Keratinocyte (primary cell): ENCODE measurements around the gene GPR173. TPM values are rescaled to one million over a fixed set of nuclear protein-coding genes. Genes with fewer than 3 reads are reported as not detected.

ENCODE experiments used
- DNase-seq: peaks from one replicate; pipeline ENCODE4 v3.0.0-alpha.2; 2011; ENCODE audit warnings: low read depth, missing footprints, low spot score
- FAIRE-seq: peaks from 2 replicates; lab custom pipeline; 2011; peaks lifted over from hg19 to GRCh38; lab: Jason Lieb, UNC
- H2AFZ ChIP-seq: 2 replicates; pipeline ENCODE4 v1.6.0; 2012; ENCODE audit warnings: low read length, control low read depth, inconsistent platforms; ENCODE audit not compliant: control insufficient read depth
- H3K27ac ChIP-seq: 2 replicates; pipeline ENCODE4 v1.5.1; 2011; ENCODE audit warnings: low read length; ENCODE audit not compliant: control insufficient read depth, insufficient read depth
- H3K27me3 ChIP-seq: 3 replicates; pipeline ENCODE4 v1.6.0; 2011; ENCODE audit warnings: low read length; ENCODE audit not compliant: control insufficient read depth, insufficient read depth; ENCODE audit errors: extremely low read depth
- H3K36me3 ChIP-seq, 2 experiments: 2 replicates in 1 of 2; 3 replicates in 1 of 2; pipeline ENCODE4 v1.5.1; 2011; ENCODE audit warnings: low read length in 2 of 2, mild to moderate bottlenecking in 1 of 2; ENCODE audit not compliant: control insufficient read depth in 2 of 2, insufficient read depth in 2 of 2; ENCODE audit errors: extremely low read depth in 1 of 2
- H3K4me1 ChIP-seq: 3 replicates; pipeline ENCODE4 v1.5.1; 2011; ENCODE audit warnings: low read length; ENCODE audit not compliant: control insufficient read depth, insufficient read depth; ENCODE audit errors: extremely low read depth
- H3K4me2 ChIP-seq: 3 replicates; pipeline ENCODE4 v1.6.0; 2011; ENCODE audit warnings: low read depth, low read length; ENCODE audit not compliant: control insufficient read depth, insufficient read depth; ENCODE audit errors: extremely low read depth
- H3K4me3 ChIP-seq, 3 experiments: fragments of 200-600 bp in 1 of 3; sonication (generic) in 1 of 3; 2 replicates in 2 of 3; 3 replicates in 1 of 3; pipeline ENCODE4 v1.5.1; 2011 to 2016; ENCODE audit warnings: low read length in 3 of 3, mild to moderate bottlenecking in 3 of 3, control low read depth in 2 of 3, inconsistent platforms in 1 of 3, low read depth in 1 of 3, mixed read lengths in 1 of 3, mixed run types in 1 of 3, moderate library complexity in 1 of 3; ENCODE audit not compliant: control insufficient read depth in 2 of 3, insufficient read depth in 2 of 3; ENCODE audit errors: extremely low read depth in 1 of 3
- H3K79me2 ChIP-seq: 2 replicates; pipeline ENCODE4 v1.6.0; 2012; ENCODE audit warnings: low read length; ENCODE audit not compliant: control insufficient read depth, insufficient read depth
- H3K9ac ChIP-seq: 3 replicates; pipeline ENCODE4 v1.6.0; 2011; ENCODE audit warnings: low read length; ENCODE audit not compliant: control insufficient read depth, insufficient read depth; ENCODE audit errors: extremely low read depth
- H3K9me1 ChIP-seq: 3 replicates; pipeline ENCODE4 v1.6.0; 2011; ENCODE audit warnings: low read length; ENCODE audit not compliant: control insufficient read depth, insufficient read depth; ENCODE audit errors: extremely low read depth
- H3K9me3 ChIP-seq: 2 replicates; pipeline ENCODE4 v1.5.1; 2012; ENCODE audit warnings: low read depth, low read length; ENCODE audit not compliant: control insufficient read depth
- H4K20me1 ChIP-seq: 3 replicates; pipeline ENCODE4 v1.6.0; 2011; ENCODE audit warnings: low read length; ENCODE audit not compliant: control insufficient read depth, insufficient read depth; ENCODE audit errors: extremely low read depth
- EZH2 ChIP-seq: IDR thresholded peaks from one replicate; pipeline ENCODE4 v1.6.1; 2012; ENCODE audit warnings: inconsistent platforms, mild to moderate bottlenecking, low read length, moderate library complexity
- dilution Hi-C: fragments of 300-500 bp; cut with MboI; formaldehyde crosslinking; loops from one replicate; pipeline ENCODE4 v1.7.0; 2020; ENCODE audit warnings: low sequenced_read_pairs; ENCODE audit not compliant: extremely low pct_ligation_motif_present
- polyA plus RNA-seq, 5 experiments: library from polyadenylated mRNA; depleted of rRNA in 3 of 5; stranded (reverse) in 3 of 5; stranded (forward) in 1 of 5; unstranded in 1 of 5; fragments of >200 nt; gene quantifications; 1 replicate in 1 of 5; 2 replicates in 3 of 5; 3 replicates in 1 of 5; pipeline versions ENCODE4 v1.2.1 to v1.2.3, GENCODE V29; 2011 to 2012; ENCODE audit warnings: missing spikeins in 2 of 5, low read depth in 1 of 5, low replicate concordance in 1 of 5
- TF ChIP-seq, protein P1 (sequence below), 3 experiments: IDR thresholded peaks in 1 of 3; conservative IDR thresholded peaks in 1 of 3; optimal IDR thresholded peaks in 1 of 3; 2 replicates in 2 of 3; 3 replicates in 1 of 3; pipeline versions ENCODE3 to v1.5.1; 2011; ENCODE audit warnings: low read length in 3 of 3, mild to moderate bottlenecking in 3 of 3, moderate library complexity in 2 of 3, control low read depth in 1 of 3, inconsistent platforms in 1 of 3; ENCODE audit not compliant: insufficient read depth in 2 of 3; ENCODE audit errors: extremely low read depth in 1 of 3

GPR173 gene
- polyA plus RNA-seq, 1 donor (not counting 4 experiments of a cell fraction or from before 2014, with no cell fraction given), result 0.08 TPM

DNA sequence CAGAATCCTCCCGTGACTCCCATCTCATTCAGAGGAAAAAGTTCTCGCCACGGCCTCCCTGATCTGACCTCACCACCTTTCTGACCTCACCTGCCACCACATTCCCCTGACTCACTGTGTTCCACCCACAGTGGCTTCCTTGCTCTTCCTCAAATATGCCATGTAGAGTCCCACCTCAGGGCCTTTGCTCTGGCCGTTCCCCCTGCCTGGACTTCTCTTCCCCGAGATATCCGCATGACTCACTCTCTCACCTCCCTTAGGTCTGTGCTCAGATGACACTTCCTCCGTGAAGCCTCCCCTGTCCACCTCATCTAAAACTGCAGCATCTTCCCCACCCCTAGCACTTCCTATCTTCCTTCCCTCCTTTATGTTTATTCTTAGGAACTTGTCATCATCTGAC is 26.4 kb downstream of the GPR173 start:
- Histone ChIP-seq H3K79me2 (no peaks in the 10 kb centered on the region), H4K20me1 (no peaks in the 10 kb centered on the region), H3K4me2 (no peak overlapping the region), H3K27me3 (no peaks in the 10 kb centered on the region), H2AFZ (no peak overlapping the region), H3K9me1 (no peaks in the 10 kb centered on the region), H3K4me1 (no peaks in the 10 kb centered on the region), H3K36me3 (no peaks in the 10 kb centered on the region), H3K27ac (no peak overlapping the region), H3K9ac (no peak overlapping the region), H3K9me3 (no peaks in the 10 kb centered on the region), H3K4me3 (no peak overlapping the region)
- TF ChIP-seq, protein P1, sequence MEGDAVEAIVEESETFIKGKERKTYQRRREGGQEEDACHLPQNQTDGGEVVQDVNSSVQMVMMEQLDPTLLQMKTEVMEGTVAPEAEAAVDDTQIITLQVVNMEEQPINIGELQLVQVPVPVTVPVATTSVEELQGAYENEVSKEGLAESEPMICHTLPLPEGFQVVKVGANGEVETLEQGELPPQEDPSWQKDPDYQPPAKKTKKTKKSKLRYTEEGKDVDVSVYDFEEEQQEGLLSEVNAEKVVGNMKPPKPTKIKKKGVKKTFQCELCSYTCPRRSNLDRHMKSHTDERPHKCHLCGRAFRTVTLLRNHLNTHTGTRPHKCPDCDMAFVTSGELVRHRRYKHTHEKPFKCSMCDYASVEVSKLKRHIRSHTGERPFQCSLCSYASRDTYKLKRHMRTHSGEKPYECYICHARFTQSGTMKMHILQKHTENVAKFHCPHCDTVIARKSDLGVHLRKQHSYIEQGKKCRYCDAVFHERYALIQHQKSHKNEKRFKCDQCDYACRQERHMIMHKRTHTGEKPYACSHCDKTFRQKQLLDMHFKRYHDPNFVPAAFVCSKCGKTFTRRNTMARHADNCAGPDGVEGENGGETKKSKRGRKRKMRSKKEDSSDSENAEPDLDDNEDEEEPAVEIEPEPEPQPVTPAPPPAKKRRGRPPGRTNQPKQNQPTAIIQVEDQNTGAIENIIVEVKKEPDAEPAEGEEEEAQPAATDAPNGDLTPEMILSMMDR (optimal IDR thresholded peaks at IDR 0.05 in 1 of 3, IDR thresholded peaks at IDR 0.05 in 1 of 3, conservative IDR thresholded peaks at IDR 0.05 in 1 of 3; ENCODE audit: extremely low read depth in 1 of 3, insufficient read depth in 2 of 3, low read length in 3 of 3), result no peak
- TF ChIP-seq EZH2, result no peak
- dilution Hi-C loops, result no loop called here
- no peak for FAIRE-seq
- DNase-seq, result no peak

DNA sequence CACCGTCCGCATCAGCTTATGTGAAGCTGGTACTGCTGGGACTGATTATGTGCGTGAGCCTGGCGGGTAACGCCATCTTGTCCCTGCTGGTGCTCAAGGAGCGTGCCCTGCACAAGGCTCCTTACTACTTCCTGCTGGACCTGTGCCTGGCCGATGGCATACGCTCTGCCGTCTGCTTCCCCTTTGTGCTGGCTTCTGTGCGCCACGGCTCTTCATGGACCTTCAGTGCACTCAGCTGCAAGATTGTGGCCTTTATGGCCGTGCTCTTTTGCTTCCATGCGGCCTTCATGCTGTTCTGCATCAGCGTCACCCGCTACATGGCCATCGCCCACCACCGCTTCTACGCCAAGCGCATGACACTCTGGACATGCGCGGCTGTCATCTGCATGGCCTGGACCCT is 28.1 kb downstream of the GPR173 start:
- Histone ChIP-seq H3K4me3 (no peak overlapping the region), H3K9me3 (no peaks in the 10 kb centered on the region), H3K9ac (no peak overlapping the region), H3K9me1 (no peaks in the 10 kb centered on the region), H3K4me2 (no peak overlapping the region), H3K36me3 (no peaks in the 10 kb centered on the region), H3K27ac (no peak overlapping the region), H3K79me2 (no peaks in the 10 kb centered on the region), H4K20me1 (no peaks in the 10 kb centered on the region), H2AFZ (no peak overlapping the region), H3K27me3 (no peaks in the 10 kb centered on the region), H3K4me1 (no peaks in the 10 kb centered on the region)
- TF ChIP-seq EZH2, result no peak
- TF ChIP-seq, protein P1 (optimal IDR thresholded peaks at IDR 0.05 in 1 of 3, IDR thresholded peaks at IDR 0.05 in 1 of 3, conservative IDR thresholded peaks at IDR 0.05 in 1 of 3; ENCODE audit: extremely low read depth in 1 of 3, insufficient read depth in 2 of 3, low read length in 3 of 3), result no peak
- dilution Hi-C loops, result no loop called here
- FAIRE-seq (no peak), DNase-seq (no peak)
